SU-DHL-6 (cell line): ENCODE measurements around the gene UBASH3B.

Experiments
- H2AFZ ChIP-seq: fragments of 200-600 bp; sonication (generic); 2 replicates; pipeline ENCODE4 v1.6.1; 2014; ENCODE audit warnings: low read depth, mild to moderate bottlenecking, moderate library complexity, mixed read lengths, antibody characterized with exemption, low read length; ENCODE audit not compliant: severe bottlenecking
- H3F3A ChIP-seq: fragments of 200-600 bp; shearing (Covaris generic); 2 replicates; pipeline ENCODE4 v1.6.0; 2016; ENCODE audit warnings: antibody characterized with exemption, mild to moderate bottlenecking; ENCODE audit not compliant: insufficient read depth
- H3K27ac ChIP-seq: fragments of 200-600 bp; sonication (generic); 2 replicates; pipeline ENCODE4 v1.5.1; 2016; ENCODE audit warnings: low read depth, mild to moderate bottlenecking, low read length, moderate library complexity, mixed read lengths
- H3K27me3 ChIP-seq: fragments of 200-600 bp; sonication (generic), shearing (Covaris generic); 2 replicates; pipeline ENCODE4 v1.6.0; 2014; ENCODE audit warnings: mild to moderate bottlenecking, low read length
- H3K36me3 ChIP-seq: fragments of 200-600 bp; sonication (generic); 2 replicates; pipeline ENCODE4 v1.6.1; 2014; ENCODE audit warnings: mild to moderate bottlenecking, low read length, mixed read lengths
- H3K4me2 ChIP-seq: fragments of 300-600, 200-600 bp; shearing (Covaris generic), sonication (generic); 2 replicates; pipeline ENCODE4 v1.6.0; 2014; ENCODE audit warnings: low read length, low read depth, mild to moderate bottlenecking; ENCODE audit not compliant: poor library complexity, severe bottlenecking
- H3K4me3 ChIP-seq: fragments of 200-600 bp; sonication (generic); 2 replicates; pipeline ENCODE4 v1.5.1; 2014; ENCODE audit warnings: antibody characterized with exemption, low read length, mild to moderate bottlenecking, mixed read lengths; ENCODE audit not compliant: insufficient read depth, poor library complexity, severe bottlenecking
- H3K79me2 ChIP-seq: fragments of 200-600 bp; sonication (generic); 2 replicates; pipeline ENCODE4 v1.6.1; 2014; ENCODE audit warnings: mild to moderate bottlenecking, low read length, moderate library complexity; ENCODE audit not compliant: insufficient read depth
- H3K9ac ChIP-seq: fragments of 200-600 bp; sonication (generic); 2 replicates; pipeline ENCODE4 v1.7.0; 2014; ENCODE audit warnings: mild to moderate bottlenecking, low read length
- H3K9me2 ChIP-seq: fragments of 200-600 bp; sonication (generic); replicated peaks from 2 replicates; pipeline ENCODE4 v1.6.1; 2014; ENCODE audit warnings: low read length; ENCODE audit not compliant: insufficient read depth
- H3K9me3 ChIP-seq: fragments of 200-600 bp; sonication (generic); 2 replicates; pipeline ENCODE4 v1.6.1; 2014; ENCODE audit warnings: low read length, mixed read lengths; ENCODE audit not compliant: insufficient read depth
- H4K20me1 ChIP-seq: fragments of 200-600 bp; sonication (generic); 2 replicates; pipeline ENCODE4 v1.6.1; 2014; ENCODE audit warnings: low read depth, mild to moderate bottlenecking, antibody characterized with exemption, low read length, moderate library complexity, mixed read lengths
- CTCF ChIP-seq: fragments of 200-600 bp; sonication (generic); IDR thresholded peaks from one replicate; pipeline ENCODE4 v1.5.1; 2017; ENCODE audit warnings: antibody characterized with exemption, mild to moderate bottlenecking, low read length, moderate library complexity; ENCODE audit not compliant: insufficient read depth, poor library complexity, severe bottlenecking
- EZH2phosphoT487 ChIP-seq: fragments of 200-600 bp; sonication (generic), shearing (Covaris generic); conservative IDR thresholded peaks from 2 replicates; pipeline ENCODE4 v1.6.1; 2018; ENCODE audit warnings: mild to moderate bottlenecking, antibody characterized with exemption, low read length, moderate library complexity, mixed read lengths

The UBASH3B gene

GRCh38 chr11:122777343-122777742, 121.8 kb downstream of the UBASH3B start:
- Histone ChIP-seq H3K4me3 (no peak overlapping the region), H4K20me1 (no peaks in the 10 kb centered on the region), H3K9me3 (no peaks in the 10 kb centered on the region), H3K4me2 (no peak overlapping the region), H3K27ac (no peak overlapping the region), H3K9ac (no peak overlapping the region), H3K79me2 (no peaks in the 10 kb centered on the region), H3K27me3 (no peaks in the 10 kb centered on the region), H3K9me2 (no peaks in the 10 kb centered on the region), H3K36me3 (no peaks in the 10 kb centered on the region), H3F3A (no peaks in the 10 kb centered on the region), H2AFZ (no peak overlapping the region)
- no peak for TF ChIP-seq EZH2phosphoT487
- no peak for TF ChIP-seq CTCF

GRCh38 chr11:122778148-122778547, 122.6 kb downstream of the UBASH3B start:
- Histone ChIP-seq H3K9me2 (no peaks in the 10 kb centered on the region), H3K79me2 (no peaks in the 10 kb centered on the region), H3K9ac (no peak overlapping the region), H3K4me2 (no peak overlapping the region), H4K20me1 (no peaks in the 10 kb centered on the region), H3K27me3 (no peaks in the 10 kb centered on the region), H3K4me3 (no peak overlapping the region), H3K27ac (no peak overlapping the region), H2AFZ (no peak overlapping the region), H3F3A (no peaks in the 10 kb centered on the region), H3K36me3 (no peaks in the 10 kb centered on the region), H3K9me3 (no peaks in the 10 kb centered on the region)
- TF ChIP-seq EZH2phosphoT487, result no peak
- TF ChIP-seq CTCF, result no peak

GRCh38 chr11:122779047-122779629, 123.6 kb downstream of the UBASH3B start:
- Histone ChIP-seq H3K36me3 (no peaks in the 10 kb centered on the region), H3K79me2 (no peaks in the 10 kb centered on the region), H3K9me3 (no peaks in the 10 kb centered on the region), H3K9me2 (no peaks in the 10 kb centered on the region), H3K9ac (no peak overlapping the region), H3F3A (no peaks in the 10 kb centered on the region), H2AFZ (no peak overlapping the region), H3K27me3 (no peaks in the 10 kb centered on the region), H4K20me1 (no peaks in the 10 kb centered on the region), H3K4me2 (no peak overlapping the region), H3K27ac (no peak overlapping the region), H3K4me3 (no peak overlapping the region)
- TF ChIP-seq EZH2phosphoT487 (no peak), CTCF (no peak)
